Stimulated activated CD8-positive, alpha-beta memory T cell treated with anti-CD3 and anti-CD28 coated beads, Interleukin-7, amount 100 ng/mL, for 48 hours (primary cell): ENCODE measurements around the gene ADGRF1.
"Not testable (repeated sequence)": the region's sequence is repeated elsewhere in the genome, so short reads cannot be mapped to it uniquely, and the experiment has no call there.

Experiments used
- DNase-seq, 2 donors: peaks; one replicate each; pipeline ENCODE4 v3.0.0-alpha.2; 2020; ENCODE audit warnings: low read depth in 1 of 2; ENCODE audit errors: extremely low read depth in 1 of 2

The ADGRF1 gene

DNA sequence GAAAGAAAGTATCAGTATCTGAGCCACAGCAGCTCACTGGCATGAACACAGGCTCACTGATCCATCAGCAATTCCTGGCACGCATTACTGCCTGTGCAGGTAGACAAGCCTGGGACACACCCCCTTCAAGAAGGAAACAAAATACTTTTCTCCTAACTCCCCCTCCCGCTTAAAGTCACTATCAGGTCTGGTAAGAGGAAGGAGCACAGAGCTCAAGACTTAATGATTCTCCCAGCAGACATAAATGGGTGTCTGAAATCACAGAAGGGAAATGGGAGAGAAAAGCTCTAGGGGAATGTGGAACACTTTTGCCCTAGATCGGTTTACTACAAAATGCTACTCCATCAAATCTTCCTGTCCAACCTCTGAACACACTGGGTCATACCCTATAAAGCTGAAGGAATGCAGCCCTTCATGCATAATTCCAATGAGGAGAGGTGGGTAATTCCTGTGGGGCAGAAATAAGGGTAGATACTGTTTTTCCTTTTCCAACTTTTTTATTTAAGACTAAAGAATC lies at the start of gene ADGRF1:
TSS of gene ADGRF1 (minus strand) at position 58 of the 517 bp plus-strand sequence. CDS start 13,271 bp downstream, outside the sequence.
- DNase-seq, result no peak

DNA sequence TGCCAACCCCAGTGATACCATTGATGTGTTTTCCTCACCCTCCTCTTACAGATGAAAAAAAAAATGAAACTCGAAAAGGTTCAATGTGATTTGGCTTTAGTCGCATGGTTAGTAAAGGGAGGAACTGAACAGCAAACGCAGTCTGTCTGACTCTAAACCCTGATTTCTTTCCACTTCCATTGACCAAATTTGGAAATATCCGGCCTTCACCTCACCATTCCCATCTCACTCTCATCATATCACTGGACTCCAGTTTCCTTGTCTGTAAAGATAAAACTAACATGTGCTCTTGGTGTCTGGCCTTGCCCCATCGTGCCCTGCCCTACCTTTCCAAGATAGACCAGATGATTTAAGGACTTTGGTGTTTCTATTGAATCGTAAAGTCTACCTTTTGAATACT lies 48.7 kb upstream of the ADGRF1 start:
- DNase-seq, result no peak

DNA sequence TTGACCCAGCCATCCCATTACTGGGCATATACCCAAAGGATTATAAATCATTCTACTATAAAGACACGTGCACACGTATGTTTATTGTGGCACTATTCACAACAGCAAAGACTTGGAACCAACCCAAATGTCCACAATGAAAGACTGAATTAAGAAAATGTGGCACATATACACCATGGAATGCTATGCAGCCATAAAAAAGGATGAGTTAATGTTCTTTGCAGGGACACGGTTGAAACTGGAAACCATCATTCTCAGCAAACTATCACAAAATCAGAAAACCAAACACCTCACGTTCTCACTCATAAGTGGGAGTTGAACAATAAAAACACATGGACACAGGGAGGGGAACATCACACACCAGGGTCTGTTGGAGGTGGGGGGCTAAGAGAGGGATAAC lies 47.3 kb upstream of the ADGRF1 start:
- not testable (repeated sequence) for DNase-seq

DNA sequence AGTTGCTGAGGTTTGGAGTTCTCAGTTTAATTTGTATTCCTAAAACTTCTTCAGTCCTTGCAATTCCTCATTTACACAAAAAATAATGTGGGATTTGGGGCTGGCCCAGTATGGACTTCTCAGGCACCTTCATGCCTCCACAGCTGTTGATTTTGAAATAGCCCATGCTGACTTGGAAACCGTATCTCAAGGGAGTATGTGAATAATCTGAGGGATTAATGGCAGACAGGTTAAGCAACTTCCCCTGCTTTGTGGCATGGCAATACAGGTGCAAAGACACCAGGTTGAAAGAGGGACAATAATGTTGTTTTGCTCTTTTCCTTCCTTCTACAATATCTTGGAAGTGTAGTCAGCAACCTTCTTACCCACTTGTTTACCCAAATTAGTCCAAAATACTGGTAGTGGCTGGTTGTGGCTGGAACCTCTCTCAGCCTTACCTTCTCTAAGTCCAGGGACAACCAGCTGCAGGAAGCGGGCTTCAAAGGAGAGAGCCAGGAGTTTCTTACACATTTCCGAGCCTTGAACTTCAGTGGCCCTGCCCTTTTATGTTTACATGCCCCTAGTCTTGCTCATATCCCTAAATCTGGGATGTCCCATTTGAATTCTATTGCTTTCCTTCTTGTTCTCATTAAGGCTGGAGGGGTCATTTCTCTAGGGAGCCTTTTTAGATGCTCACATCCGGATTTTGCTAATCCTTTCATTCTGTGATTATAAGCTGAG lies 44.1 kb upstream of the ADGRF1 start:
- DNase-seq, result no peak

DNA sequence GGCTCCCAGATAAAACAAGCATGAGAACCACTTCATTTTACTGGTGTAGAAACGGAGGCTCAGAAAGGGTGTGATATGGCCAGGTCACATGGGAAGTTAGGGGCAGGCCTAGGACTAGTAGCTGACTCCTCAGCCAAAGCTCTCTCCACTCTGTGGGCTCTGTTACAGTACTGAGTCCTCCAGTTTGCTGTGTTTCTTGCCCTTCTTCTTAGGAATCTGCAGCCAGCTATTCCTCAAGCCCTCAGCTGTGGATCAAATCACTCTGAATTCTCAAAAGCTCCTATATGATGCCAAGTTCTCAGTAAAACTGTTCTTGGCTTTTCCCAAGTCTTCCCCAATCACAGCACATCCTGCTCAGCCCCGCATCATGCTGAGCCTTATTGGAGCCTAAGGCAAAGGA lies 42.5 kb upstream of the ADGRF1 start:
- no peak for DNase-seq

DNA sequence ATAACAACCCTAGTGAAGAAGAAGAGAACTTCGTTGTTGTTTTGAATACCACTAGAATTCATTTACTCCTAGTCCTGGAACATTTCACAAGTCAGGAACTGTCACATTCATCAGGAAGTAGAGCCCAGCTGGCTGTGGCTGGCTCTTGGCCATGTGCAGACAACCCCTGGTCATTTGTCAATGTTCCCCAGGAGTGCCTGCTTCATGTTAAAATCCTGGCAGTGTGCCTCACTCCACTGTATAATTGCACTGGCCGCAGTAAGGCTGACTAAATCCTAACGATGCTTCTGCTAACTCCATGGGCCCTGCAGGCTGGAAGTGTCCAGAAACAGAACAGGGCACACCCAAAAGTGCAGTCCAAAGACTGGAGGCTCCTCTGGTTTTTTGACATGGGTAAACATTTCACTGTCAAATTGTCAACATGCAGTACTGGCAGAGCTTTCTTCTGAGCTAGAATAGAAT lies 41.5 kb upstream of the ADGRF1 start:
- no peak for DNase-seq

DNA sequence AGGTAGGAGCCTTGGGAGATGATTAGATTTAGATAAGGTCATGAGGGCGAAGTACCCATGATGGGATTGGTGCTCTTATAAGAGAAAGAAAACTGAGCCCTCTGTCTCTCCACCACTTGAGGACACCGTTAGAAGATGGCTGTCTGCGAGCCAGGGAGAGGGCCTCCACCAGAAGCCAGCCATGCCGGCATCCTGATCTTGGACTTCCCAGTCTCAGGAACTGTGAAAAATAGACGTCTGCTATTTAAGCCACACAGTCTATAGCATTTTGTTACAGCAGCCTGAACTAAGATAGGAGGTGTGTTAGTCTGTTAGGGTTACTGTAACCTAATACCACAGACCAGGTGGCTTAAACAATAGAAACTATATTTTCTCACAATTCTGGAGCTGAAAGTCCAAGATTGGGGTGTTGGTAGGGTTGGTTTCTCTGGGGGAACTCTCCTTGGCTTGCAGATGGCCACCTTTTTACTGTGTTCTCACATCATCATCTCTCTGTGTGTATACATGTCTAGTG lies 38.0 kb upstream of the ADGRF1 start:
- no peak for DNase-seq

DNA sequence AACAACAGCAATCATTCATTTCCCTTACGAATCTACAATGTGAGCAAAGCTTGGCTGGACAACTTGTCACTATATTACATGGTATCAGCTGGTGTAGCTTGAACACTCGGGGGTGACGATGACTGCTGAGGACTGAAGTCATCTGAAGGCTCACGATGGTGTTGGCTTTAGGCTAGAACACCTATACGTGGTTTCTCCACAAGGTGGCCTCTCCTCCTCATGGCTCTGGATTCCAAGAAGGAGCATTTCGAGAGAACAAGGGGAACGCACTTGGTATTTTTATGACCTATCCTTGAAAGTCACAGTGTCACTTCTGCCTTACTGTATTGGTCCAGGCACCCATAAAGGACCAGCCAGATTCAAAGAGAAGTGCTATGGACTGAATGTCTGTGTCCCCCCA lies 37.5 kb upstream of the ADGRF1 start:
- DNase-seq, result no peak

DNA sequence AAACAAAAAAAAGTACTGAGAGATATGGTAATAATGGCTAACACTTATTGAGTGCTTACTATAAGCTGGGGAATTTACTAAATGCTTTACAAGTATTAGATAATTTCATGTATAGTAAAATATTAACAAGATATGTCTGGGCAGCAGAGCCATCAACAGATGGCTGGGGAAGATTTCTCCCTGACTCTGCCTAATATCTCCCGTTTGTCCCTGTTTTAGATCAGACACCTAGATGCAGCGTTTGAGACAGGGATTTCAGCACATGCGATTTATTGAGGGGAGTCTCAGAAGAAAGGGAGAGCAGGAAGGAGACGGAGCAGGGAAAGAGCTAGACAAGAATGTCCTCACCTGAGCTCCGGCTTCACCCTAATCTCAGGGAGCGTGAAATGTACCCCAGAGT lies 36.9 kb upstream of the ADGRF1 start:
- DNase-seq, result no peak

DNA sequence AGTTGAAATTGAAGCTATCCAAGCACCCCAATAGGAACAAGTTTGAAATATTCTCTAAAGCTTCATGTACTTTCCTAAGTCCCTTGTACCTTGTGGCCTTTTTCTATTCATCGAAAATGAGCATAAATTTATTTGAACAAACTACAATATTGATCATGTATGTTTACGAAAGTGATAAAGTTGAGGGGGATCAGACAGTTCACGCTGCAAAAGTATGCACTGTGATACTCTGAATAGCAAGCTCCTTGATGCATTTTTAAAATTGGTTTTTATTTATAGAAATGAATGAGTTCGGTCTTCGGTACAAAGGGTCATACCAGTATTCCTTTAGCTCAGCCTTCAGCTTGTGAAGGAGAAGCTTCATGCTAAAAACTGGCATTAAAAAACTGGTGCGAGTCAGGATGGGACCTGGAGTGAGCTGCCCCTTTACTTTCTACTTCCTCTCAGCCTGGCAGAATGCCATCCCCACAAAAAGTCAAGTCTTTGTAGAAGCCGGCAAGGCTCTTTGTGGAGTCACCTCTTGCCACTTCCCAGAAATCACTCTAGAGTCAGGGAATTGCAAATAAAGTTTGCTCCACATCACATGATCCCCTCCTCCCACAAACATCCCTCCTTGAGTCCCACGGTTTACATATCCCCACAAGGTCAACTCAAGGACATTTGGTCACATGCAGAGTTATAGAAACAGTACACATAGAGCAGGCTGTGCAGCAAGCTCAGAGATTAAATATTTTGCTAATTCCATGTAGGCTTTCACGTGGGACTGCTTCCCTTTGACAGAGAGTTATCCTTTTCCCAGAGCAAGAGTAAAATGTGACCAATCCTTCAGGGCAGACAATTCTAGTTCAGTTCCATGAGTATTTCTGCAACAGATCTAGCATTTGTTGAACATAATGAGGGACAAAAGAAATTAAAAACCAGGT lies 34.6 kb upstream of the ADGRF1 start:
- no peak for DNase-seq

DNA sequence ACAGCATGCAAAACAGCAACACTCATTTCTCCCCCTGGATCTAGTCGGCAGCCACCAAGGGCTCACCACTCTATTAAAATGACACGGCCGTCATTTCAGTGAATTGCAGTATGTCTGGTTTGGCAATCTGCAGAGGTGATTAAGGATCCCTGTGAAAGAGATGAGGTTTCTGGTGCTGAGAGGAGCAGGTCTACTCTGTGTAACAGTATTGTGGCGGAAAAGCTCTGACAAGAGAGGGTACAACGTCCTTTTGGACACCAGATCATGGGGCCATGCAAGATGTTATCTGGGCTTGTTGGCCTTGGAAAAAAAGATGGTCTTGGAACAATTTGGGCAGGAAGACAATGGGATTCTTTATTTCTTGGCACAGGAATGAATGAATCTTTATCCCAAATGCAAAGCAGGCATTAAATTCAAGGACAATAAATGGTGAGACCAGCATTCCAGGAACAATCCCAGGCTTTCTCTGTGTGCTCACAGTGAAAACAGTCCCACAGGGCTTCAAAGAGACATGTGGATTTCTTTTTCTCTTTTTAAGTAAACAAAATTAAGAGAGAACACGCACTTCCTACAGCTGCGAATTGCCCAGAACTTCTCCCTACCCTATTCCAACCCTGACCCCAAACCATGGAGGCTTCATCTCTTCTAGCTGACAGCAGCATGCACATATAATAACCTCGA lies 33.7 kb upstream of the ADGRF1 start:
- DNase-seq, result no peak

DNA sequence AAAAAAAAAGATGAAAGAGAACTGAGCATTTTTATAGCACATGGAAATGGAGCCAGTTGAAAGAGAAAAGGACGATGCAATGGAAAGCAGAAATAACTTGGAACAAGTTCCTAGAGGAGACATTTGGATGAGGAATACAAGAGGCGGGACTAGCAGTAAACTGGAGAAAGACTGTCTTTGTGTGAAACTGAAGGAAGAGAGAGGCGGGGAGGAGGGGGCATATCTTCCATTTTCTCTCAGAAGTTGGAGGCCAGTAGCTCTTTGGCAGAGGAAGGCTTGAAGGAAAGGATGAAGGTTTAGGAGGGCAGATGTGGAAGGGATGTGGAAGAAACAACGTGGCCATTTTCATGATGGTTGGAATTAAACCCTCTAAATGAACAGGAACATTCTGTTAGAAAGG lies 33.0 kb upstream of the ADGRF1 start:
- no peak for DNase-seq

DNA sequence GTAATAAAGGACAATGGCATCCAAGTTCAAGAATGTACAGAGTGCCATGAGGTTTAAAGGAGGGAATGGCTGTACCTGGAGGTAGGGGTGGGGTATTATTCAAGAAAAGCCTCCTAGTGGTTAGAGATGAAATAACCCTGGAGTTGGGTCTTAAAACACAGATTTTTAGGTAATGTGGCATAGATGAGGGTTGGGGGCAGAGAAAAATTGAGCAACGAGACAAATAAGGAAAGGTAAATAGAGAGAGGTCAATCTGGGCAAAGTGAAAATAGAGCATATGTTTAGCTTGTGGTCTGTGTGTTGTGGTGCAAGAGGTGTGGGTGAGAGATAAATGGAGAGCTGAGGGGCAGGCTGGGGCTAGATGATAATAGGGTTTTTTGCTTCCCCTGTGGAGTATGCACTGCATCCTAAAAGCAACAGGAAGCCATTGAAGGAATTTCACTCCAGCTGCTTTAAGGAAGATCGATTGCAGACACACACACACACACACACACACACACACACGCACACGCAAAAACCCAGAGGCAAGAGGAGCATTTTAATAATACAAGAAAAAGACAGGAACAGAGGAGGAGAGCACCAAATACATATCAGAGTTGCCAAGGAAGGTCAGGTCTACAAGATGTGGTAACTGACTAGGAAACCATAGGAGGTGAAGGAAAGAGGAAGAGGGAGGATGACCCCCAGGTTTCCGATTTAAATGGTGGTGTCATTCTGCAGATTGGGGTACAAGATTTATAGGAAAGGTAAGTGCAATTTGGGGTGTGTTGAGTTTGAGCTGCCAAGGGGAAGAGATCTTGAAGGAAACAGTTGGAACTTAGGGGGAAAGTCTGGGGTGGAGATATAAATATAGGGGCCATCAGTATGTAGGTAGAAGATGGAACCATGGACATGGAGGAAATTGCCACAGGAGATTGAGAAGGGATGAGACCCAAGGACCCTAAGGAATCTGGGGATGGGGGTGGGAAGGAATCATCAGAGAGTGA lies 31.3 kb upstream of the ADGRF1 start:
- DNase-seq, result no peak

DNA sequence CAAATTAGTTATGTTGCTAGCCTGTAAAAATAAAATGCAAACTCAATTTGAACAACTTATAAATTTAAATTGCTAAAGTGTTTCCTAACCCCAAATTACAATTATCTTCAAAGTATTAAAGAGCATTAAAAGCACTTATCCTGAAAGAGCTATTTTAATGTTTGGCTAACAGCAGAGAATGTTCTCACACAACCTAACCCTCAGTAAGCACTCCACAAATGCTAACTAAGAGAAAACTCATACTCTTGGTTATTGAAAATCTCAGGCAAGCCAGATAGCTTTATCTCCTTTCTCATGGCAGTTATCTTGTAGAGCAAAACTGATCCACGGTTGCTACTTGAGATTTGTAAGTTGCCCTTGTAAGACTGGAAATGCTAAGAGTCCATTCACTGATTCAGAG lies 30.5 kb upstream of the ADGRF1 start:
- no peak for DNase-seq

DNA sequence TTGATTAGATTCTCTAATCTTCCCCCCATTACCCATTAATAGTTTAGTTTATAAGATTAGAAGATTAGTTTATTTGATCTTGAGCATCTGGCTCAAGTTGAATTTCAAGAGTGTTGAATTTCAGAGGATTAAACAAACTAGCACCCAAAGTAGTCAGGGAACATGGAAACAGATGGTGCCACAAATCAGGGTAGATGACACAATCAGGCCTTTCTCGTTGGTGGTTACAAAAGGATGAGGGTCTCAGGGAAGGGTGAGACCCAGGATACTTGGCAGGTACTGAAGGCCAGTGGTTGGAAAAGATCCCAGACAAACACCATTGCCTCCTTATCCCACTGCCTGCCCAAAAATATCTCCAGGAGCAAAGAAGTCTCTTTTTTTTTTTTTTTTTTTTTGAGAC lies 29.5 kb upstream of the ADGRF1 start:
- DNase-seq, result no peak

DNA sequence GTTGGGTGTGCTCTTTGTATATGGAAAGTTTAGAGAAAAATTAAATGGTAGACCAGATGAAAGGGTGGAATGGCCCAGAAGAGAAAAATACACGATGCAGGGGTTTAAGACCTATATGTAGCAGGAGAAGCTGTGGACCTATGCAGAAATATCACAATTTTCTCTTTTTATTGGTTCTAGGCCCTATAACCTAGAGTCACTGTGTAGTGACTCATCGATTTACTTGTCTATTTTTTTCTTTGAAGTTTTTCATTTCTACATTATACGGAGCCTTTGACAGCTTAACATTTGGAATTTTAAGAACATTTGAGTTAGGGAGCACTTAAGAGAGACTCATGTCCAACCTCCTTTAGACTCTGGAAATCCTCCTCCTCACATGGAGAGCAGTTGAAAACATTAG lies 28.3 kb upstream of the ADGRF1 start:
- no peak for DNase-seq

DNA sequence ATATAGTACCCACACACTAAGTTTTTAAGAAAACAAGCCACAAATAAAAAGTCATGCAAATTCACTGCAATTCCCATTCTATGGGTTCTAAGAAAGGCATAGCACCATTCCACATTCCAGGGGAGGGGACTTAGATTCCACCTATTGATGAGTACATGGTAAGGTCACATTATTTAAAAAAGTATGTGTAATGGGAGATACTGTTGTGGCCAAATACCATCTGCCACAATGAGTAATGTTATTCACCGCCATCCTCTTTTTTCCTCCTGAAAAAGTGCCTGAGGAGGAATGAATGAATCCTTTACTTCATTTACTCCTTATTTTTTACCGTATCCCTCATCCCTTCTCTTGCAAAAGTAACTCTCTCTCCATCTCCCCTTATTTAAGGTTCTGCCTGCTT lies 27.0 kb upstream of the ADGRF1 start:
- no peak for DNase-seq

DNA sequence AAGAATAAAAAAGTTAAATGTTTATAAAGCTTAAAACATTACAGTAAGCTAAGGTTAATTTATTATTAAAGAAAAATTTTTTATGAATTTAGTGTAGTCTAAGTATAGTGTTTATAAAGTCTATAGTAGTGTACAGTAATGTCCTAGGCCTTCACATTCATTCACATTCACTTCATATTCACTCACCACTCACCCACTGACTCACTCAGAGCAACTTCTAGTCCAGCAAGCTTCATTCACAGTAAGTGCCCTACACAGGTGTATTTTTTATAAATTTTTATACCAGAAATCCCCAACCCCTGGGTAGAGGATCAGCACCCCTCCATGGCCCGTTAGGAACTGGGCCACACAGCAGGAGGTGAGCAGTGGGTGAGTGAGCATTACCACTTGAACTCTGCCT lies 24.3 kb upstream of the ADGRF1 start:
- no peak for DNase-seq

DNA sequence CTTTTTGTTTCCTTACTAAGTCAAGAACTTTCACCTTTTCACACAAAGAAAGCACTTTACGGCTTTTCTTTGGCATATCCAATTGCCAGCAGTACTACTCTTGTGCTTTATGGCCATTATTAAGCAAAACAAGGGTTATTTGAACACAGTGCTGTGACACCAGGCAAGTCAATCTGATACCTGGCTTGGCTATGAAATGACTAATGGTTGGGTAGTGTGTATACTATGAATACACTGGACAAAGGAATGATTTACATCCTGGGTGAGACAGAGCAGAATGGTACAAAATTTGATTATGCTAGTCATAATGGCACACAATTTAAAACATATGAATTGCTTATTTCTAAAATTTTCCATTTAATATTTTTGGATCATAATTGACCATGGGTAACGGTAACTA lies 22.1 kb upstream of the ADGRF1 start:
- no peak for DNase-seq

DNA sequence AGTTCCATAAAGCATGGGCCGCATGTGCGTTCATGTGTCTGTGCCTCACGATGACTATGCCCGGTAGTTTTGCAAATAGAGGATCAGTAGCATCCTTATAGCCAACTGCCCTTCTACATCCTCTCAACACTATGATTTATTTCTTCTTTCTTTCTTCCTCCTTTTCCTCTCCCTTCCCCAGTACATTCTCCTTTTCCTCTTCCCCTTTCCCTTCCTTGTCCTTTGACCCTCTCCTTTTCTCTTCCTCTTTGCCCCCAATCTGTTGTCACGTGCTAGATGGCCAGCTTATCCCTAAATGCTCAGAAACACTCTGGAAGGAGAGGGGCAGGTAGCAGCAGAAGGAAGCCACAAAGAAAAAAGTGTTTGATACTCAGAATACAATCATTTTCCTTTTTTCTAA lies 20.2 kb upstream of the ADGRF1 start:
- DNase-seq, result no peak
